Cardiac fibroblast (primary cell): ENCODE results near the gene GRIN2A.
A peak's percentile ranks its signal among the peaks of the same experiment; 100 is the strongest.

Experiments
- DNase-seq, 2 donors: peaks; one replicate each; pipeline versions ENCODE4 v3.0.0 to v3.0.0-alpha.2; 2010; ENCODE audit warnings: low read depth in 2 of 2
- H3K4me3 ChIP-seq, 2 donors: replicated peaks in 1 of 2; 1 replicate in 1 of 2; 2 replicates in 1 of 2; pipeline ENCODE4 v1.5.1; 2011; ENCODE audit warnings: low read depth in 2 of 2, low read length in 2 of 2, mild to moderate bottlenecking in 2 of 2, moderate library complexity in 1 of 2
- CTCF ChIP-seq: IDR thresholded peaks from one replicate; pipeline ENCODE4 v1.5.1; 2011; ENCODE audit warnings: low read depth, mild to moderate bottlenecking, low read length, inconsistent platforms

GRIN2A gene

GRCh38 chr16:9846362-9847099 lies 335.7 kb downstream of the GRIN2A start:
- no peak for TF ChIP-seq CTCF
- DNase-seq: peak in 1 of 2 donors; percentile 51
- no peak overlapping the region for H3K4me3 ChIP-seq

GRCh38 chr16:9845661-9846361 lies 336.4 kb downstream of the GRIN2A start:
- DNase-seq: peak; percentile 12 to 85
- H3K4me3 ChIP-seq: no peak overlapping the region
- TF ChIP-seq CTCF: no peak

GRCh38 chr16:9844361-9844760 lies 337.9 kb downstream of the GRIN2A start:
- no peak overlapping the region for H3K4me3 ChIP-seq
- no peak for TF ChIP-seq CTCF
- DNase-seq: peak in 1 of 2 donors; percentile 62

- peak in 1 of 2 donors; percentile 42 for DNase-seq
- no peak for TF ChIP-seq CTCF
- no peak overlapping the region for H3K4me3 ChIP-seq
Observed at GRCh38 chr16:9843424-9844018, 338.7 kb downstream of the GRIN2A start.

GRCh38 chr16:9840761-9841665 lies 341.2 kb downstream of the GRIN2A start:
- DNase-seq: no peak
- no peak overlapping the region for H3K4me3 ChIP-seq
- TF ChIP-seq CTCF: no peak

- H3K4me3 ChIP-seq: no peak overlapping the region
- DNase-seq: peak in 1 of 2 donors; percentile 39
- TF ChIP-seq CTCF: no peak
Observed at GRCh38 chr16:9837481-9837880, 344.7 kb downstream of the GRIN2A start.
